Heart left ventricle (tissue), 16 donors: ENCODE data around the gene SYNC. TPM values are rescaled to one million over a fixed set of nuclear protein-coding genes. Genes with fewer than 3 reads are reported as not detected.

Experiments
- ATAC-seq, 4 donors: fragments of 200-7000 bp; cut with Tn5 transposase; one replicate each; pipeline ENCODE4 v1.9.1; 2020 to 2022; ENCODE audit warnings: moderate library complexity in 4 of 4, mild to moderate bottlenecking in 3 of 4, moderate number of reproducible peaks in 1 of 4
- DNase-seq, 5 donors: peaks; one replicate each; pipeline ENCODE4 v3.0.0-alpha.2; 2020
- H3K27ac ChIP-seq, 12 donors: fragments of 200-600 bp; sonication (generic) in 4 of 12; one replicate each; pipeline versions ENCODE4 v1.5.0 to v1.8.0; 2016 to 2022; ENCODE audit warnings: mild to moderate bottlenecking in 2 of 12
- H3K27me3 ChIP-seq, 9 donors: fragments of 200-600 bp; sonication (generic) in 2 of 9; one replicate each; pipeline versions ENCODE4 v1.5.1 to v1.8.0; 2016 to 2022; ENCODE audit warnings: mild to moderate bottlenecking in 3 of 9
- H3K36me3 ChIP-seq, 9 donors: fragments of 200-600 bp; sonication (generic) in 2 of 9; one replicate each; pipeline versions ENCODE4 v1.5.0 to v1.8.0; 2018 to 2022; ENCODE audit warnings: mild to moderate bottlenecking in 2 of 9
- H3K4me1 ChIP-seq, 12 donors: fragments of 200-600 bp; sonication (generic) in 4 of 12; one replicate each; pipeline versions ENCODE4 v1.5.0 to v1.8.0; 2016 to 2022; ENCODE audit warnings: mild to moderate bottlenecking in 3 of 12
- H3K4me3 ChIP-seq, 12 donors: fragments of 200-600 bp; sonication (generic) in 4 of 12; one replicate each; pipeline versions ENCODE4 v1.5.0 to v1.8.0; 2017 to 2022; ENCODE audit warnings: mild to moderate bottlenecking in 9 of 12, moderate library complexity in 4 of 12
- H3K9me3 ChIP-seq, 12 donors: fragments of 200-600 bp; sonication (generic) in 4 of 12; one replicate each; pipeline versions ENCODE4 v1.5.0 to v1.8.0; 2016 to 2022; ENCODE audit warnings: mild to moderate bottlenecking in 1 of 12
- CTCF ChIP-seq, 12 donors: fragments of 200-600 bp; sonication (generic) in 4 of 12; IDR thresholded peaks; one replicate each; pipeline versions ENCODE4 v1.5.0 to v1.8.0; 2018 to 2022; ENCODE audit warnings: antibody characterized with exemption in 12 of 12, mild to moderate bottlenecking in 5 of 12
- POLR2A ChIP-seq, 2 donors: fragments of 450-650 bp; IDR thresholded peaks; one replicate each; pipeline ENCODE4 v1.6.1; 2017; ENCODE audit warnings: antibody characterized with exemption in 2 of 2, mild to moderate bottlenecking in 2 of 2, moderate library complexity in 2 of 2
- WGBS, 4 donors: extraction: QIAGEN DNeasy Blood & Tissue Kit in 2 of 4; methylation state at CpG; one replicate each; pipeline versions ENCODE4 v1.1.5 to v1.1.7; 2013 to 2018; 5-methylcytosine and 5-hydroxymethylcytosine counted together
- intact Hi-C, 10 donors: fragments of 100-400 bp; cut with DNase I; formaldehyde crosslinking; loops; one replicate each; pipeline versions ENCODE4 v1.11.1 to v1.14.2; 2022
- polyA plus RNA-seq, 2 donors: library from polyadenylated mRNA; stranded (reverse); fragments of 200-250 nt; gene quantifications; one replicate each; pipeline ENCODE4 v1.2.3, GENCODE V29; 2013
- total RNA-seq, 9 donors: library from RNA; depleted of rRNA in 2 of 9; stranded (reverse); fragments of >200 nt in 2 of 9; fragmentation: NEBNext Ultra II Directional in 3 of 9; extraction: Animal tissue kit (Norgen Biotek cat#: 25700) in 3 of 9; gene quantifications; one replicate each; pipeline versions ENCODE4 v1.1.0 to v1.2.4, GENCODE V29; 2016 to 2023
- donor health status: ischemic (EF 13 %, LVEDD 7.1; RV severe dilation, severe dysfunction).
- donor health status: healthy with polysubstance abuse.
- donor health status: DM: no; HTN: yes; CAD: no.
- donor health status: DM: no; HTN: no; CAD: no.
- donor health status: ischemic (EF 25% LVEDD 6.9; RV normal size, moderate dysfunction).
- donor health status: ischemic (EF 25% LVEDD 5.7; RV mildly dilated, moderate dysfunction).
- donor health status: healthy.
- donor health status: DM: yes; HTN: yes; CAD: no.
- donor health status: ischemic (EF 35%, LVEDD 5.7; RV mildly dilated, moderate dysfunction).
- donor health status: nonischemic (EF 11% LVEDD 7.7; RV severe dilation, severe dysfunction).
- donor health status: DM: yes; HTN: yes; CAD: no.
- donor health status: PGD.
- donor health status: ischemic (EF 29% LVEDD 5.4; RV normal size, mild dysfunction).
- donor health status: nonischemic (EF 23%, LVEDD 6.1; RV moderate dilation, normal function).

Gene SYNC
- total and polyA plus RNA-seq, 11 donors, result 2.7 to 22.3 (median 14.3) TPM

GRCh38 chr1:32743380-32744070 lies 41.0 kb upstream of the SYNC start:
- no peaks in the 10 kb centered on the region for H3K27me3 ChIP-seq
- H3K36me3 ChIP-seq, result no peaks in the 10 kb centered on the region
- H3K4me1 ChIP-seq, result peaks cover 0 to 29% (median 20%) of the 10 kb centered on the region in 12 donors
- no peak overlapping the region for H3K4me3 ChIP-seq
- WGBS, 4 donors, result 19 to 36% (median 30%) methylated on average over 6 of the region's 6 CpGs
- H3K9me3 ChIP-seq, result no peaks in the 10 kb centered on the region
- ATAC-seq, result peak in 2 of 4 donors; percentile 12 to 22
- no peak for TF ChIP-seq POLR2A (IDR thresholded peaks at IDR 0.05)
- H3K27ac ChIP-seq, result peak overlapping the region in 4 of 12 donors; percentile 7 to 87 (median 48)
- intact Hi-C loops, result no loop called here
- no peak for DNase-seq

- Histone ChIP-seq H3K27me3 (no peaks in the 10 kb centered on the region), H3K4me3 (peak overlapping the region in 9 of 12 donors; percentile 63 to 86 (median 76)), H3K36me3 (no peaks in the 10 kb centered on the region), H3K4me1 (peaks cover 0 to 29% (median 20%) of the 10 kb centered on the region in 12 donors), H3K27ac (peak overlapping the region in 6 of 12 donors; percentile 7 to 87 (median 74)), H3K9me3 (no peaks in the 10 kb centered on the region)
- ATAC-seq (peak in 3 of 4 donors; percentile 35 to 61 (median 40)), DNase-seq (peak in 1 of 5 donors; percentile 30)
- WGBS, 4 donors, result 63 to 75% (median 69%) methylated on average over 4 of the region's 4 CpGs
- intact Hi-C loops, result loop anchor here in 1 of 10 donors (1.0 kb wide), 1 partner anchor 30 kb away; no protein-coding TSS in a partner anchor
- TF ChIP-seq CTCF (IDR thresholded peaks at IDR 0.05) (no peak), POLR2A (IDR thresholded peaks at IDR 0.05) (no peak)
Measured at GRCh38 chr1:32742956-32743355, 40.4 kb upstream of the SYNC start.

GRCh38 chr1:32742199-32742947 lies 39.8 kb upstream of the SYNC start:
- 24 to 48% (median 31%) methylated on average over 6 to 28 of the region's 28 CpGs for WGBS, 4 donors
- no peaks in the 10 kb centered on the region for H3K9me3 ChIP-seq
- H3K27ac ChIP-seq, result peak overlapping the region; percentile 7 to 87 (median 68)
- H3K27me3 ChIP-seq, result no peaks in the 10 kb centered on the region
- TF ChIP-seq CTCF (IDR thresholded peaks at IDR 0.05) (no peak), POLR2A (IDR thresholded peaks at IDR 0.05) (no peak)
- peak in 1 of 5 donors; percentile 37 for DNase-seq
- no peaks in the 10 kb centered on the region for H3K36me3 ChIP-seq
- ATAC-seq, result peak; percentile 9 to 41 (median 24)
- intact Hi-C loops, result loop anchor here in 1 of 10 donors (1.0 kb wide), 1 partner anchor 31 kb away; no protein-coding TSS in a partner anchor
- H3K4me3 ChIP-seq, result peak overlapping the region; percentile 57 to 86 (median 76)
- peaks cover 0 to 29% (median 20%) of the 10 kb centered on the region in 12 donors for H3K4me1 ChIP-seq

- H3K36me3 ChIP-seq, result no peaks in the 10 kb centered on the region
- H3K4me3 ChIP-seq, result peak overlapping the region; percentile 57 to 86 (median 76)
- ATAC-seq (peak in 3 of 4 donors; percentile 31 to 74 (median 67)), DNase-seq (peak in 2 of 5 donors; percentile 30 to 40)
- TF ChIP-seq CTCF (IDR thresholded peaks at IDR 0.05) (peak in 10 of 12 donors; percentile 10 to 59 (median 42)), POLR2A (IDR thresholded peaks at IDR 0.05) (no peak)
- peak overlapping the region; percentile 7 to 87 (median 70) for H3K27ac ChIP-seq
- H3K27me3 ChIP-seq, result no peaks in the 10 kb centered on the region
- intact Hi-C loops, result loop anchor here in 1 of 10 donors (1.0 kb wide), 1 partner anchor 32 kb away; no protein-coding TSS in a partner anchor
- H3K9me3 ChIP-seq, result no peaks in the 10 kb centered on the region
- H3K4me1 ChIP-seq, result peaks cover 0 to 29% (median 20%) of the 10 kb centered on the region in 12 donors
- 1 to 3% (median 2%) methylated on average over 15 to 101 of the region's 103 CpGs for WGBS, 4 donors
Measured at GRCh38 chr1:32741413-32742198, 39.0 kb upstream of the SYNC start.
